GM12878 (cell line): ENCODE data around the gene B3GALT4. TPM values are rescaled to one million over a fixed set of nuclear protein-coding genes. Genes with fewer than 3 reads are reported as not detected.

Experiments
- ATF3 ChIP-seq: IDR thresholded peaks from 2 replicates; pipeline ENCODE4 v1.6.1; 2011; ENCODE audit warnings: low read depth, mild to moderate bottlenecking, low read length, moderate library complexity, borderline replicate concordance; ENCODE audit errors: extremely low read depth
- BMI1 ChIP-seq: fragments of 450-650 bp; IDR thresholded peaks from 2 replicates; pipeline ENCODE4 v1.6.1; 2016; ENCODE audit warnings: mild to moderate bottlenecking, moderate library complexity, borderline replicate concordance
- EGR1 ChIP-seq, 2 experiments: IDR thresholded peaks; 1 replicate in 1 of 2; 2 replicates in 1 of 2; pipeline ENCODE4 v1.6.1; 2011 to 2012; ENCODE audit warnings: low read depth in 2 of 2, low read length in 2 of 2, borderline replicate concordance in 1 of 2, mild to moderate bottlenecking in 1 of 2, moderate library complexity in 1 of 2
- HSF1 ChIP-seq: fragments of 150-350 bp; IDR thresholded peaks from 2 replicates; pipeline ENCODE4 v1.6.1; 2014; ENCODE audit warnings: mild to moderate bottlenecking, low read depth, low read length
- IKZF1 ChIP-seq: fragments of 450-650 bp; conservative IDR thresholded peaks from 2 replicates; pipeline ENCODE4 v1.6.1; 2017; ENCODE audit warnings: antibody characterized with exemption, mild to moderate bottlenecking
- IRF4 ChIP-seq: IDR thresholded peaks from 2 replicates; pipeline ENCODE4 v1.6.1; 2011; ENCODE audit warnings: low read depth, low read length
- MTA2 ChIP-seq: fragments of 450-650 bp; IDR thresholded peaks from 2 replicates; pipeline ENCODE4 v1.6.1; 2016; ENCODE audit warnings: low read depth, mild to moderate bottlenecking, moderate library complexity
- MTA3 ChIP-seq: IDR thresholded peaks from 2 replicates; pipeline ENCODE4 v1.6.1; 2012; ENCODE audit warnings: low read length, inconsistent platforms, borderline replicate concordance
- NBN ChIP-seq: fragments of 450-650 bp; IDR thresholded peaks from 2 replicates; pipeline ENCODE4 v1.6.1; 2016
- NFYA ChIP-seq: IDR thresholded peaks from 2 replicates; pipeline ENCODE4 v1.6.1; 2011; ENCODE audit warnings: low read depth, mild to moderate bottlenecking, low read length, improper control_type of control experiment, borderline replicate concordance
- NKRF ChIP-seq: fragments of 450-650 bp; conservative IDR thresholded peaks from 2 replicates; pipeline ENCODE4 v1.6.1; 2017; ENCODE audit warnings: mild to moderate bottlenecking, moderate library complexity
- RFX5 ChIP-seq: IDR thresholded peaks from 2 replicates; pipeline ENCODE4 v1.6.1; 2011; ENCODE audit warnings: low read depth, low read length, improper control_type of control experiment
- RUNX3 ChIP-seq: IDR thresholded peaks from 2 replicates; pipeline ENCODE4 v1.6.1; 2012; ENCODE audit warnings: low read length, inconsistent platforms
- SMARCA5 ChIP-seq: fragments of 450-650 bp; IDR thresholded peaks from 2 replicates; pipeline ENCODE4 v1.6.1; 2017; ENCODE audit warnings: mild to moderate bottlenecking
- TCF12 ChIP-seq: IDR thresholded peaks from 2 replicates; pipeline ENCODE4 v1.6.1; 2011; ENCODE audit warnings: low read depth, mild to moderate bottlenecking, low read length
- TCF3 ChIP-seq: IDR thresholded peaks from 2 replicates; pipeline ENCODE4 v1.6.1; 2012; ENCODE audit warnings: low read depth, mild to moderate bottlenecking, low read length, borderline replicate concordance; ENCODE audit not compliant: insufficient read depth
- USF1 ChIP-seq: IDR thresholded peaks from 2 replicates; pipeline ENCODE4 v1.6.1; 2011; ENCODE audit warnings: borderline replicate concordance, low read depth, mild to moderate bottlenecking, moderate library complexity, mixed read lengths, low read length; ENCODE audit not compliant: insufficient read depth; ENCODE audit errors: extremely low read length
- YY1 ChIP-seq: IDR thresholded peaks from 2 replicates; pipeline ENCODE4 v1.6.1; 2011; ENCODE audit warnings: low read depth, mild to moderate bottlenecking, low read length
- ZBTB33 ChIP-seq: fragments of 450-650 bp; IDR thresholded peaks from 2 replicates; pipeline ENCODE4 v1.6.1; 2017; ENCODE audit warnings: mild to moderate bottlenecking
- ZBTB4 ChIP-seq: fragments of 450-650 bp; formaldehyde crosslinking; IDR thresholded peaks from 2 replicates; pipeline ENCODE4 v1.4.0; 2022; ENCODE audit warnings: mild to moderate bottlenecking, moderate library complexity
- polyA plus RNA-seq, 11 experiments: library from polyadenylated mRNA; depleted of rRNA in 4 of 11; unstranded in 6 of 11; stranded (reverse) in 5 of 11; fragments of >200 nt; fragmentation: Nextera tagmentation in 4 of 11; fragmentation: Illumina TruSeq in 1 of 11; extraction: Ambion mirVana in 4 of 11; extraction: Trizol in 1 of 11; gene quantifications; 1 replicate in 1 of 11; 2 replicates in 10 of 11; pipeline versions ENCODE4 v1.2.1 to v1.2.3, GENCODE V29; 2011 to 2016; ENCODE audit warnings: inconsistent platforms in 2 of 11, missing spikeins in 2 of 11, low read depth in 1 of 11
- total RNA-seq, 4 experiments: library from RNA; depleted of rRNA in 3 of 4; stranded (reverse); fragments of >200 nt in 3 of 4; fragmentation: Illumina TruSeq in 1 of 4; extraction: Trizol in 1 of 4; gene quantifications; 2 replicates each; pipeline versions ENCODE4 v1.2.1 to v1.2.3, GENCODE V29; 2013 to 2021

B3GALT4 gene
- total and polyA plus RNA-seq, 10 of the 15 experiments (the other 5 are each of a cell fraction or from before 2014, with no cell fraction given): 0.27 to 8.2 (median 2.6) TPM

- TF ChIP-seq HSF1 (no peak), RUNX3 (no peak), TCF3 (no peak), MTA2 (no peak), SMARCA5 (no peak; the same call in none of the 2 replicates), BMI1 (peak; percentile 76; the same call in 1 of the 2 replicates), NFYA (no peak), TCF12 (no peak), ATF3 (no peak), ZBTB33 (no peak), MTA3 (0 out of 2 replicates have a peak, but pooled peaks have one; percentile 34), IKZF1 (peak; percentile 60; the same call in 1 of the 2 replicates), NKRF (peak; percentile 22; the same call in 1 of the 2 replicates), YY1 (0 out of 2 replicates have a peak, but pooled peaks have one; percentile 3), RFX5 (no peak), ZBTB4 (CRISPR knock-in tag) (no peak), IRF4 (no peak), NBN (no peak), EGR1 (IDR thresholded peaks at IDR 0.05; ENCODE audit: borderline replicate concordance in 1 of 2, low read depth in 2 of 2, low read length in 2 of 2) (peak in 1 of 2 experiments; percentile 71; a peak in 1 of 3 replicates), USF1 (no peak)
Measured at GRCh38 chr6:33313105-33313708, 36.3 kb downstream of the B3GALT4 start (continued).
